Hematopoietic multipotent progenitor cell treated with erythropoietin and hydrocortisone succinate and interleukin-3 and kit ligand, for 8 days (in vitro differentiated cells): Measurements from ENCODE around the gene SPAG4.

ENCODE experiments used
- DNase-seq: peaks from one replicate; pipeline ENCODE4 v3.0.0-alpha.2; 2015

SPAG4 gene

GRCh38 chr20:35615667-35616464, at the start of gene SPAG4:
Gene SPAG4, plus strand, starts transcription at chr20:35615829. Its CDS starts 175 bp downstream, at chr20:35616004.
- peak; percentile 70 for DNase-seq

GRCh38 chr20:35568645-35569044, 47.0 kb upstream of the SPAG4 start:
- peak; percentile 49 for DNase-seq

GRCh38 chr20:35571555-35571954, 44.1 kb upstream of the SPAG4 start:
- no peak for DNase-seq

GRCh38 chr20:35572838-35573237, 42.8 kb upstream of the SPAG4 start:
- no peak for DNase-seq

GRCh38 chr20:35575958-35576357, 39.7 kb upstream of the SPAG4 start:
- DNase-seq, result no peak

GRCh38 chr20:35576816-35577215, 38.8 kb upstream of the SPAG4 start:
- DNase-seq, result no peak

- DNase-seq, result no peak
Measured at GRCh38 chr20:35578469-35578868, 37.2 kb upstream of the SPAG4 start.

GRCh38 chr20:35579196-35579595, 36.4 kb upstream of the SPAG4 start:
- no peak for DNase-seq

GRCh38 chr20:35582131-35582530, 33.5 kb upstream of the SPAG4 start:
- no peak for DNase-seq

GRCh38 chr20:35582741-35583404, 32.8 kb upstream of the SPAG4 start:
- DNase-seq, result no peak

- DNase-seq, result no peak
Measured at GRCh38 chr20:35583636-35584560, 31.7 kb upstream of the SPAG4 start.

- DNase-seq, result peak; percentile 53
Measured at GRCh38 chr20:35586751-35587425, 28.7 kb upstream of the SPAG4 start.

GRCh38 chr20:35587436-35587835, 28.2 kb upstream of the SPAG4 start:
- DNase-seq, result no peak

- DNase-seq, result no peak
Measured at GRCh38 chr20:35588397-35588796, 27.2 kb upstream of the SPAG4 start.

GRCh38 chr20:35592339-35592974, 23.2 kb upstream of the SPAG4 start:
- peak; percentile 31 for DNase-seq

GRCh38 chr20:35595456-35595855, 20.2 kb upstream of the SPAG4 start:
- no peak for DNase-seq

GRCh38 chr20:35595901-35596300, 19.7 kb upstream of the SPAG4 start:
- no peak for DNase-seq

GRCh38 chr20:35597186-35597585, 18.4 kb upstream of the SPAG4 start:
- DNase-seq, result no peak

- DNase-seq, result no peak
Measured at GRCh38 chr20:35598476-35598875, 17.2 kb upstream of the SPAG4 start.

GRCh38 chr20:35598899-35599775, 16.5 kb upstream of the SPAG4 start:
- DNase-seq, result no peak

GRCh38 chr20:35599776-35600120, 15.9 kb upstream of the SPAG4 start:
- DNase-seq, result no peak
